GM12878 (cell line): ENCODE results near the gene ADCY7. TPM values are rescaled to one million over a fixed set of nuclear protein-coding genes. Genes with fewer than 3 reads are reported as not detected.

Experiments
- ATAC-seq: fragments of 200-7000 bp; cut with Tn5 transposase; 3 replicates; pipeline ENCODE4 v1.9.1; 2020; ENCODE audit warnings: mild to moderate bottlenecking, moderate library complexity
- BruUV-seq: library from RNA; stranded (reverse); fragments of 400-500 nt; replicated peaks from 2 replicates; lab custom pipeline; 2021; lab: Mats Ljungman, UMichigan
- CTCF ChIA-PET: fragments of 300-600 bp; sonication (Branson Sonifier 250); formaldehyde crosslinking; extraction: SDS; loops from one replicate; lab custom pipeline; 2021; ENCODE audit warnings: inconsistent platforms; lab: Yijun Ruan, JAX
- POLR2A ChIA-PET: fragments of 350-600 bp; formaldehyde crosslinking; extraction: SDS; loops from one replicate; lab custom pipeline; 2021; ENCODE audit warnings: inconsistent platforms; lab: Charles Lee
- RAD21 ChIA-PET: fragments of 300-600 bp; sonication (Branson Sonifier 250); formaldehyde crosslinking; loops from one replicate; lab custom pipeline; 2023; ENCODE audit warnings: antibody characterized with exemption; ENCODE audit not compliant: unreplicated experiment; lab: Charles Lee
- SMC1A ChIA-PET: fragments of 300-600 bp; sonication (Branson Sonifier 250); formaldehyde crosslinking; loops from one replicate; lab custom pipeline; 2023; ENCODE audit not compliant: unreplicated experiment, uncharacterized antibody; lab: Charles Lee
- DNase-seq: peaks from one replicate; pipeline ENCODE4 v3.0.0-alpha.2; 2011; ENCODE audit warnings: low read depth, low spot score
- FAIRE-seq: peaks from 3 replicates; lab custom pipeline; 2011; peaks lifted over from hg19 to GRCh38; lab: Jason Lieb, UNC
- H2AFZ ChIP-seq: 2 replicates; pipeline ENCODE4 v1.6.0; 2011; ENCODE audit warnings: low read depth, low read length, control low read depth; ENCODE audit not compliant: control insufficient read depth
- H3K27ac ChIP-seq: 2 replicates; pipeline ENCODE4 v1.5.1; 2011; ENCODE audit warnings: control low read depth; ENCODE audit not compliant: control insufficient read depth, insufficient read depth
- H3K27me3 ChIP-seq, 2 experiments: replicated peaks in 1 of 2; 2 replicates each; pipeline versions ENCODE4 v1.6.0 to v1.6.1; 2011; ENCODE audit warnings: low read length in 1 of 2; ENCODE audit not compliant: control insufficient read depth in 2 of 2, insufficient read depth in 2 of 2
- H3K36me3 ChIP-seq, 2 experiments: 2 replicates each; pipeline ENCODE4 v1.5.1; 2011; ENCODE audit warnings: low read length in 1 of 2; ENCODE audit not compliant: control insufficient read depth in 2 of 2, insufficient read depth in 2 of 2
- H3K4me1 ChIP-seq: 2 replicates; pipeline ENCODE4 v1.6.1; 2011; ENCODE audit warnings: mild to moderate bottlenecking, low read length, moderate library complexity, mixed read lengths; ENCODE audit not compliant: control insufficient read depth, insufficient read depth
- H3K4me2 ChIP-seq: 2 replicates; pipeline ENCODE4 v1.6.0; 2011; ENCODE audit warnings: control low read depth; ENCODE audit not compliant: control insufficient read depth, insufficient read depth
- H3K4me3 ChIP-seq: fragments of 200-600 bp; sonication (generic); 2 replicates; pipeline ENCODE4 v1.5.1; 2016
- H3K79me2 ChIP-seq: 2 replicates; pipeline ENCODE4 v1.6.0; 2011; ENCODE audit warnings: low read length; ENCODE audit not compliant: control insufficient read depth, insufficient read depth
- H3K9ac ChIP-seq: 2 replicates; pipeline ENCODE4 v1.8.0; 2011; ENCODE audit warnings: low read length, control low read depth, mixed read lengths; ENCODE audit not compliant: control insufficient read depth, insufficient read depth
- H3K9me3 ChIP-seq: replicated peaks from 3 replicates; pipeline ENCODE4 v1.5.1; 2011; ENCODE audit warnings: mild to moderate bottlenecking, low read length; ENCODE audit not compliant: control insufficient read depth, insufficient read depth
- H4K20me1 ChIP-seq: 2 replicates; pipeline ENCODE4 v1.6.0; 2011; ENCODE audit not compliant: control insufficient read depth, insufficient read depth
- ATF2 ChIP-seq: IDR thresholded peaks from 2 replicates; pipeline ENCODE4 v1.6.1; 2012; ENCODE audit warnings: low read length, inconsistent platforms
- BMI1 ChIP-seq: fragments of 450-650 bp; IDR thresholded peaks from 2 replicates; pipeline ENCODE4 v1.6.1; 2016; ENCODE audit warnings: mild to moderate bottlenecking, moderate library complexity, borderline replicate concordance
- CEBPB ChIP-seq, 2 experiments: fragments of 150-350 bp in 1 of 2; IDR thresholded peaks; 2 replicates each; pipeline ENCODE4 v1.6.1; 2012 to 2014; ENCODE audit warnings: low read depth in 2 of 2, low read length in 2 of 2, borderline replicate concordance in 1 of 2, inconsistent platforms in 1 of 2
- CUX1 ChIP-seq: IDR thresholded peaks from 2 replicates; pipeline ENCODE4 v1.6.1; 2012; ENCODE audit warnings: improper control_type of control experiment, low read depth, low read length; ENCODE audit not compliant: insufficient replicate concordance
- ETV6 ChIP-seq, 2 experiments: fragments of 450-650 bp in 1 of 2; IDR thresholded peaks in 1 of 2; conservative IDR thresholded peaks in 1 of 2; 2 replicates each; pipeline ENCODE4 v1.6.1; 2014; ENCODE audit warnings: antibody characterized with exemption in 1 of 2, borderline replicate concordance in 1 of 2, low read depth in 1 of 2, mild to moderate bottlenecking in 1 of 2, moderate library complexity in 1 of 2
- IRF4 ChIP-seq: IDR thresholded peaks from 2 replicates; pipeline ENCODE4 v1.6.1; 2011; ENCODE audit warnings: low read depth, low read length
- MYB ChIP-seq: fragments of 150-350 bp; IDR thresholded peaks from 2 replicates; pipeline ENCODE4 v1.6.1; 2014; ENCODE audit warnings: mild to moderate bottlenecking, low read depth, low read length, borderline replicate concordance
- NFYB ChIP-seq: IDR thresholded peaks from 2 replicates; pipeline ENCODE4 v1.6.1; 2011; ENCODE audit warnings: low read depth, mild to moderate bottlenecking, low read length, improper control_type of control experiment, moderate library complexity; ENCODE audit not compliant: insufficient read depth
- PML ChIP-seq: IDR thresholded peaks from 2 replicates; pipeline ENCODE4 v1.6.1; 2012; ENCODE audit warnings: low read length, inconsistent platforms
- SIX5 ChIP-seq: IDR thresholded peaks from 2 replicates; pipeline ENCODE4 v1.6.1; 2011; ENCODE audit warnings: mild to moderate bottlenecking, low read depth, low read length, moderate library complexity; ENCODE audit not compliant: severe bottlenecking
- STAT1 ChIP-seq: fragments of 450-650 bp; conservative IDR thresholded peaks from 2 replicates; pipeline ENCODE4 v1.6.1; 2014; ENCODE audit warnings: antibody characterized with exemption, mild to moderate bottlenecking
- TBL1XR1 ChIP-seq: IDR thresholded peaks from 2 replicates; pipeline ENCODE4 v1.6.1; 2012; ENCODE audit warnings: low read depth, low read length, improper control_type of control experiment
- WGBS: methylation state at CpG from one replicate; pipeline ENCODE4 v1.1.6; 2016; ENCODE audit warnings: low lambda C conversion rate; ENCODE audit not compliant: insufficient replicate concordance, insufficient coverage; ENCODE audit errors: missing lambda C conversion rate; 5-methylcytosine and 5-hydroxymethylcytosine counted together
- in situ Hi-C: fragments of 300-500 bp; cut with MboI; formaldehyde crosslinking; loops from 9 replicates; pipeline ENCODE4 v1.14.3; 2018; ENCODE audit warnings: mixed read lengths
- intact Hi-C: fragments of 100-400 bp; cut with micrococcal nuclease; formaldehyde crosslinking; loops from one replicate; pipeline ENCODE4 v1.14.2; 2022; ENCODE audit not compliant: unreplicated experiment
- polyA plus RNA-seq, 11 experiments: library from polyadenylated mRNA; depleted of rRNA in 4 of 11; unstranded in 6 of 11; stranded (reverse) in 5 of 11; fragments of >200 nt; fragmentation: Nextera tagmentation in 4 of 11; fragmentation: Illumina TruSeq in 1 of 11; extraction: Ambion mirVana in 4 of 11; extraction: Trizol in 1 of 11; gene quantifications; 1 replicate in 1 of 11; 2 replicates in 10 of 11; pipeline versions ENCODE4 v1.2.1 to v1.2.3, GENCODE V29; 2011 to 2016; ENCODE audit warnings: inconsistent platforms in 2 of 11, missing spikeins in 2 of 11, low read depth in 1 of 11
- total RNA-seq, 4 experiments: library from RNA; depleted of rRNA in 3 of 4; stranded (reverse); fragments of >200 nt in 3 of 4; fragmentation: Illumina TruSeq in 1 of 4; extraction: Trizol in 1 of 4; gene quantifications; 2 replicates each; pipeline versions ENCODE4 v1.2.1 to v1.2.3, GENCODE V29; 2013 to 2021
- TF ChIP-seq, protein P1 (sequence below): IDR thresholded peaks from 2 replicates; pipeline ENCODE4 v1.6.1; 2011; ENCODE audit warnings: mild to moderate bottlenecking, low read depth, low read length, moderate library complexity; ENCODE audit not compliant: insufficient replicate concordance

ADCY7 gene
- total and polyA plus RNA-seq, 10 of the 15 experiments (the other 5 are each of a cell fraction or from before 2014, with no cell fraction given) = 1.2 to 87.9 (median 24.4) TPM

DNA sequence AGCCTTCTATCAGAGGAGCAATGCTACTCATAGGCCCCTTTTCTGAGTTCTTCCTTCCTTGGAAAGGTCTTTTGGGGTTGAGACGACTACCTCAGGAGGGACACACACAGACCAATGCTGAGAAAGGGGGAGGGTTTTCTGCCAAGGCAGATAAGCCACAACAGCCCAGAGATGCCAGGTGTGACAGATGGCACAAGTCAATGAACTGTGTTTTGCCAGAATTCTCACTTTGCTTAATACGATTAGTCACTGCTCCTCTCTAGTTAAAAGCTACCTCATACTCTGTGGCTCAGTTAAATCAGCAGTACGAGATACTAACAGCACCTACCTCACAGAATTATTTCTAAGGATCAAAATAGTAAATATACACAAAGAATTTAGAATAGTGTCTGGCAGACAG lies 94.4 kb downstream of the ADCY7 start (continued):
- TF ChIP-seq CUX1 = no peak

- no peak for ATAC-seq
- FAIRE-seq = no peak
- DNase-seq = no peak
- no TSS peak for BruUV-seq
- ChIA-PET CTCF (interaction anchor here (0.6 to 8.4 kb wide), 4 partner anchors 8 to 443 kb away, joined by 4 to 127 read pairs (median 4); no protein-coding TSS in a partner anchor), POLR2A (no interaction called here), RAD21 (interaction anchor here (1.0 to 1.1 kb wide), 2 partner anchors 9 to 383 kb away, joined by 3 read pairs; no protein-coding TSS in a partner anchor), SMC1A (interaction anchor here (0.8 kb wide), 1 partner anchor 41 kb away, joined by 3 read pairs; no protein-coding TSS in a partner anchor)
- Histone ChIP-seq H3K9ac (no peak overlapping the region), H3K4me2 (no peak overlapping the region), H3K4me3 (no peak overlapping the region), H2AFZ (no peak overlapping the region), H3K27ac (no peak overlapping the region), H3K9me3 (no peaks in the 10 kb centered on the region), H4K20me1 (no peaks in the 10 kb centered on the region), H3K36me3 (peaks cover 3 to 26% of the 10 kb centered on the region in 2 experiments; a peak in 3 of 4 replicates), H3K79me2 (peaks cover 42% of the 10 kb centered on the region), H3K4me1 (no peaks in the 10 kb centered on the region; the same call in 1 of the 2 replicates), H3K27me3 (no peaks in the 10 kb centered on the region)
- 78% methylated on average over 10 of the region's 10 CpGs for WGBS
- intact Hi-C loops = loop anchor here (10.0 kb wide), 1 partner anchor 339 kb away; the partner anchor contains the start of gene CNEP1R1
- in situ Hi-C loops = no loop called here
- TF ChIP-seq MYB = no peak
- no peak for TF ChIP-seq PML
- TF ChIP-seq, protein P1, sequence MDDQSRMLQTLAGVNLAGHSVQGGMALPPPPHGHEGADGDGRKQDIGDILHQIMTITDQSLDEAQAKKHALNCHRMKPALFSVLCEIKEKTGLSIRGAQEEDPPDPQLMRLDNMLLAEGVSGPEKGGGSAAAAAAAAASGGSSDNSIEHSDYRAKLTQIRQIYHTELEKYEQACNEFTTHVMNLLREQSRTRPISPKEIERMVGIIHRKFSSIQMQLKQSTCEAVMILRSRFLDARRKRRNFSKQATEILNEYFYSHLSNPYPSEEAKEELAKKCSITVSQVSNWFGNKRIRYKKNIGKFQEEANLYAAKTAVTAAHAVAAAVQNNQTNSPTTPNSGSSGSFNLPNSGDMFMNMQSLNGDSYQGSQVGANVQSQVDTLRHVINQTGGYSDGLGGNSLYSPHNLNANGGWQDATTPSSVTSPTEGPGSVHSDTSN = no peak
- TF ChIP-seq ETV6 (conservative IDR thresholded peaks at IDR 0.05 in 1 of 2, IDR thresholded peaks at IDR 0.05 in 1 of 2; ENCODE audit: borderline replicate concordance in 1 of 2, low read depth in 1 of 2) = no peak
- no peak for TF ChIP-seq NFYB
- TF ChIP-seq BMI1 = no peak
- no peak for TF ChIP-seq IRF4
- no peak for TF ChIP-seq SIX5
- no peak for TF ChIP-seq ATF2
- no peak for TF ChIP-seq TBL1XR1
- no peak for TF ChIP-seq STAT1
- TF ChIP-seq CEBPB (IDR thresholded peaks at IDR 0.05; ENCODE audit: borderline replicate concordance in 1 of 2, low read depth in 2 of 2, low read length in 2 of 2) = no peak
Measured at GRCh38 chr16:50363656-50364055, 97.3 kb downstream of the ADCY7 start.
